Kidney glomerular epithelial cell (primary cell): ENCODE data around the gene OR14A16.

Experiments
- DNase-seq: peaks from one replicate; lab custom pipeline; 2025; lab: John Stamatoyannopoulos, UW

The OR14A16 gene

GRCh38 chr1:247824023-247824422 lies at the start of gene OR14A16:
Gene OR14A16, minus strand, starts transcription at chr1:247824119. Its CDS starts 8,390 bp downstream, at chr1:247815729.
- no peak for DNase-seq

- DNase-seq: no peak
Measured at GRCh38 chr1:247865416-247865815, 41.5 kb upstream of the OR14A16 start.

- no peak for DNase-seq
Measured at GRCh38 chr1:247864644-247865043, 40.7 kb upstream of the OR14A16 start.

- no peak for DNase-seq
Measured at GRCh38 chr1:247862756-247863155, 38.8 kb upstream of the OR14A16 start.

GRCh38 chr1:247857985-247858619 lies 34.2 kb upstream of the OR14A16 start:
- DNase-seq: no peak

GRCh38 chr1:247857069-247857984 lies 33.4 kb upstream of the OR14A16 start, which contains the start of gene TRIM58:
Gene TRIM58, plus strand, starts transcription at chr1:247857187. Its CDS starts 60 bp downstream, at chr1:247857247.
- DNase-seq: no peak

- no peak for DNase-seq
Measured at GRCh38 chr1:247855911-247856310, 32.0 kb upstream of the OR14A16 start.

- DNase-seq: no peak
Measured at GRCh38 chr1:247854899-247855545, 31.1 kb upstream of the OR14A16 start.

GRCh38 chr1:247849616-247850015 lies 25.7 kb upstream of the OR14A16 start:
- no peak for DNase-seq

GRCh38 chr1:247848346-247848745 lies 24.4 kb upstream of the OR14A16 start:
- no peak for DNase-seq

GRCh38 chr1:247845693-247846017 lies 21.7 kb upstream of the OR14A16 start:
- no peak for DNase-seq

- DNase-seq: no peak
Measured at GRCh38 chr1:247845011-247845692, 21.2 kb upstream of the OR14A16 start.

GRCh38 chr1:247843411-247843810 lies 19.5 kb upstream of the OR14A16 start:
- DNase-seq: no peak

- no peak for DNase-seq
Measured at GRCh38 chr1:247841796-247842195, 17.9 kb upstream of the OR14A16 start, which contains the start of gene OR11L1. Gene OR11L1, minus strand, starts transcription at chr1:247841896. Its CDS starts 0 bp downstream, at chr1:247841896.

GRCh38 chr1:247840818-247841217 lies 16.9 kb upstream of the OR14A16 start:
- no peak for DNase-seq

- no peak for DNase-seq
Measured at GRCh38 chr1:247833601-247834000, 9.7 kb upstream of the OR14A16 start.

GRCh38 chr1:247829656-247830055 lies 5.7 kb upstream of the OR14A16 start:
- no peak for DNase-seq

GRCh38 chr1:247825362-247825761 lies 1.4 kb upstream of the OR14A16 start:
- no peak for DNase-seq

- DNase-seq: no peak
Measured at GRCh38 chr1:247822060-247822459, 1.9 kb downstream of the OR14A16 start.

- DNase-seq: no peak
Measured at GRCh38 chr1:247812637-247813036, 11.3 kb downstream of the OR14A16 start.

- DNase-seq: no peak
Measured at GRCh38 chr1:247797518-247797917, 26.4 kb downstream of the OR14A16 start.

- no peak for DNase-seq
Measured at GRCh38 chr1:247769603-247770002, 54.3 kb downstream of the OR14A16 start.
